Stomach (tissue), 9 donors: ENCODE measurements around the gene ALK. TPM values are rescaled to one million over a fixed set of nuclear protein-coding genes. Genes with fewer than 3 reads are reported as not detected.

Source experiments
- DNase-seq, 2 donors: peaks; one replicate each; pipeline versions ENCODE4 v3.0.0 to v3.0.0-alpha.2; 2013 to 2019
- H3K27ac ChIP-seq, 5 donors: fragments of 200-600 bp in 4 of 5; sonication (generic) in 4 of 5; one replicate each; pipeline ENCODE4 v1.5.1; 2013 to 2019; ENCODE audit warnings: mild to moderate bottlenecking in 1 of 5, moderate library complexity in 1 of 5
- H3K27me3 ChIP-seq, 3 donors: fragments of 200-600 bp; sonication (generic); one replicate each; pipeline ENCODE4 v1.5.1; 2017 to 2019; ENCODE audit warnings: mixed run types in 1 of 3
- H3K36me3 ChIP-seq, 4 donors: fragments of 200-600 bp; sonication (generic); 1 replicate in 3 of 4; 2 replicates in 1 of 4; pipeline ENCODE4 v1.5.1; 2016 to 2019
- H3K4me1 ChIP-seq, 4 donors: fragments of 200-600 bp; sonication (generic); one replicate each; pipeline ENCODE4 v1.5.1; 2016 to 2019
- H3K4me3 ChIP-seq, 4 donors: fragments of 200-600 bp; sonication (generic) in 3 of 4; one replicate each; pipeline ENCODE4 v1.5.1; 2016 to 2019; ENCODE audit warnings: mild to moderate bottlenecking in 1 of 4
- H3K9me3 ChIP-seq, 4 donors: fragments of 200-600 bp; sonication (generic); one replicate each; pipeline ENCODE4 v1.5.1; 2016 to 2019
- EP300 ChIP-seq: sonication (generic); formaldehyde crosslinking; IDR thresholded peaks from one replicate; pipeline ENCODE4 v1.6.1; 2017; ENCODE audit warnings: antibody characterized with exemption
- POLR2A ChIP-seq, 4 donors: fragments of 450-650 bp; IDR thresholded peaks; one replicate each; pipeline ENCODE4 v1.6.1; 2016; ENCODE audit warnings: antibody characterized with exemption in 4 of 4, control low read depth in 2 of 4, mild to moderate bottlenecking in 1 of 4, moderate library complexity in 1 of 4
- POLR2AphosphoS5 ChIP-seq, 3 donors: sonication (generic); formaldehyde crosslinking; IDR thresholded peaks; one replicate each; pipeline ENCODE4 v1.6.1; 2016; ENCODE audit warnings: antibody characterized with exemption in 3 of 3
- WGBS, 5 donors: extraction: QIAGEN DNeasy Blood & Tissue Kit in 3 of 5; methylation state at CpG; one replicate each; pipeline versions ENCODE4 v1.1.5 to v1.1.7; 2013 to 2018; 5-methylcytosine and 5-hydroxymethylcytosine counted together
- intact Hi-C: fragments of 100-400 bp; cut with DNase I; formaldehyde crosslinking; loops from one replicate; pipeline ENCODE4 v1.15.1; 2023; ENCODE audit warnings: low total_unique reads
- polyA plus RNA-seq, 3 donors: library from polyadenylated mRNA; stranded (reverse); fragments of 200-250 nt; gene quantifications; one replicate each; pipeline ENCODE4 v1.2.3, GENCODE V29; 2013
- total RNA-seq, 5 donors: library from RNA; depleted of rRNA; stranded (reverse); fragments of >200 nt; gene quantifications; one replicate each; pipeline versions ENCODE4 v1.1.0 to v1.2.3, GENCODE V29; 2014 to 2016
- TF ChIP-seq, protein P1 (sequence below), 7 experiments: fragments of 450-650 bp in 4 of 7; fragments of 200-600 bp in 3 of 7; sonication (generic) in 3 of 7; IDR thresholded peaks; one replicate each; pipeline ENCODE4 v1.5.1; 2016 to 2019; ENCODE audit warnings: antibody characterized with exemption in 7 of 7, control low read depth in 2 of 7, mild to moderate bottlenecking in 1 of 7
- donor health status: healthy with polysubstance abuse.
- donor health status: Bipolar disorder and iron deficiency.
- donor health status: healthy.

Gene ALK
- total and polyA plus RNA-seq, 8 donors = 0.13 to 0.92 TPM; not detected in 6

DNA sequence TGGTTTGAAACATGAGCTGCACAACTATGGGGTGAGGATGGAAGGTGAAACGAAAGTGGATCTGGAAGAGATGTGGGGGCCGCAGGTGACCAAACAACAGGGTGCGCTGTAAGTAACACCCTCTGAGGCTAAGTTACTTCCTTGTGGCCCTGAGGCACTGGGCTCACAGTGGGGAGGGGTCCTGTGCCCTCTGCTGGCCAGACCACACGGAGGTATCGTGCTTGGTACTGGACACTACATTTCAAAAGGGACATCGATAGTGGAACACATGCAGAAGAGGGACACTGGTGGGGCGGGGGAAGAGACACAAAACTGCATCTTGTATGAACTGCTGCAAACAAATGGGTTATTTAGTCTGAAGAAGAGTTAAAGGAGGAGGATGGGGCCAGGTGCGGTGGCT, 695.6 kb downstream of the ALK start:
- WGBS, 5 donors = 67 to 88% (median 79%) methylated on average over 8 of the region's 8 CpGs
- Histone ChIP-seq H3K27me3 (peaks cover 0 to 45% (median 13%) of the 10 kb centered on the region in 3 donors), H3K36me3 (no peaks in the 10 kb centered on the region), H3K4me3 (no peak overlapping the region), H3K9me3 (no peaks in the 10 kb centered on the region), H3K4me1 (peaks cover 0 to 8% (median 2%) of the 10 kb centered on the region in 4 donors), H3K27ac (no peak overlapping the region)
- intact Hi-C loops = no loop called here
- DNase-seq = no peak
- TF ChIP-seq EP300 (no peak), POLR2A (IDR thresholded peaks at IDR 0.05) (no peak), POLR2AphosphoS5 (IDR thresholded peaks at IDR 0.05) (no peak)
- TF ChIP-seq, protein P1, sequence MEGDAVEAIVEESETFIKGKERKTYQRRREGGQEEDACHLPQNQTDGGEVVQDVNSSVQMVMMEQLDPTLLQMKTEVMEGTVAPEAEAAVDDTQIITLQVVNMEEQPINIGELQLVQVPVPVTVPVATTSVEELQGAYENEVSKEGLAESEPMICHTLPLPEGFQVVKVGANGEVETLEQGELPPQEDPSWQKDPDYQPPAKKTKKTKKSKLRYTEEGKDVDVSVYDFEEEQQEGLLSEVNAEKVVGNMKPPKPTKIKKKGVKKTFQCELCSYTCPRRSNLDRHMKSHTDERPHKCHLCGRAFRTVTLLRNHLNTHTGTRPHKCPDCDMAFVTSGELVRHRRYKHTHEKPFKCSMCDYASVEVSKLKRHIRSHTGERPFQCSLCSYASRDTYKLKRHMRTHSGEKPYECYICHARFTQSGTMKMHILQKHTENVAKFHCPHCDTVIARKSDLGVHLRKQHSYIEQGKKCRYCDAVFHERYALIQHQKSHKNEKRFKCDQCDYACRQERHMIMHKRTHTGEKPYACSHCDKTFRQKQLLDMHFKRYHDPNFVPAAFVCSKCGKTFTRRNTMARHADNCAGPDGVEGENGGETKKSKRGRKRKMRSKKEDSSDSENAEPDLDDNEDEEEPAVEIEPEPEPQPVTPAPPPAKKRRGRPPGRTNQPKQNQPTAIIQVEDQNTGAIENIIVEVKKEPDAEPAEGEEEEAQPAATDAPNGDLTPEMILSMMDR (IDR thresholded peaks at IDR 0.05) = no peak

- peaks cover 0 to 8% (median 2%) of the 10 kb centered on the region in 4 donors for H3K4me1 ChIP-seq
- 70 to 79% (median 77%) methylated on average over 12 to 17 of the region's 17 CpGs for WGBS, 5 donors
- peaks cover 0 to 45% (median 13%) of the 10 kb centered on the region in 3 donors for H3K27me3 ChIP-seq
- intact Hi-C loops = no loop called here
- no peak overlapping the region for H3K4me3 ChIP-seq
- no peaks in the 10 kb centered on the region for H3K36me3 ChIP-seq
- no peaks in the 10 kb centered on the region for H3K9me3 ChIP-seq
- TF ChIP-seq EP300 = no peak
- TF ChIP-seq POLR2AphosphoS5 (IDR thresholded peaks at IDR 0.05) = no peak
- TF ChIP-seq, protein P1 (IDR thresholded peaks at IDR 0.05) = no peak
- TF ChIP-seq POLR2A (IDR thresholded peaks at IDR 0.05) = no peak
- no peak overlapping the region for H3K27ac ChIP-seq
- DNase-seq = no peak
These were observed 696.5 kb downstream of the ALK start for GRCh38 chr2:29224693-29225551.

- H3K4me3 ChIP-seq = no peak overlapping the region
- no peaks in the 10 kb centered on the region for H3K9me3 ChIP-seq
- H3K27me3 ChIP-seq = peaks cover 0 to 41% (median 7%) of the 10 kb centered on the region in 3 donors
- WGBS, 5 donors = 64 to 77% (median 69%) methylated on average over 7 of the region's 7 CpGs
- H3K36me3 ChIP-seq = no peaks in the 10 kb centered on the region
- peaks cover 0 to 8% (median 2%) of the 10 kb centered on the region in 4 donors for H3K4me1 ChIP-seq
- TF ChIP-seq POLR2A (IDR thresholded peaks at IDR 0.05) (no peak), POLR2AphosphoS5 (IDR thresholded peaks at IDR 0.05) (no peak), EP300 (no peak)
- TF ChIP-seq, protein P1 (IDR thresholded peaks at IDR 0.05) = no peak
- peak in 1 of 2 donors; percentile 60 for DNase-seq
- intact Hi-C loops = no loop called here
- no peak overlapping the region for H3K27ac ChIP-seq
These were observed 697.3 kb downstream of the ALK start for GRCh38 chr2:29223851-29224692.

DNA sequence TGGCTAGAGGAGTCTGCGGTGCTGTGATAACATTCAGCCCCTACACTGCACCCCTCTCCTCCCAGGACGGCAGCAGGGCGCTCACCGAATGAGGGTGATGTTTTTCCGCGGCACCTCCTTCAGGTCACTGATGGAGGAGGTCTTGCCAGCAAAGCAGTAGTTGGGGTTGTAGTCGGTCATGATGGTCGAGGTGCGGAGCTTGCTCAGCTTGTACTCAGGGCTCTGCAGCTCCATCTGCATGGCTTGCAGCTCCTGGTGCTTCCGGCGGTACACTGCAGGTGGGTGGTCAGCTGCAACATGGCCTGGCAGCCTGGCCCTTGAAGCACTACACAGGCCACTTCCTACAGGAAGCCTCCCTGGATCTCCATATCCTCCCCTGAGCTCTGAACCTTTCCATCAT, 698.1 kb downstream of the ALK start:
- Histone ChIP-seq H3K4me3 (no peak overlapping the region), H3K4me1 (peaks cover 0 to 8% (median 2%) of the 10 kb centered on the region in 4 donors), H3K27ac (no peak overlapping the region), H3K27me3 (peaks cover 0 to 33% (median 5%) of the 10 kb centered on the region in 3 donors), H3K36me3 (no peaks in the 10 kb centered on the region), H3K9me3 (no peaks in the 10 kb centered on the region)
- intact Hi-C loops = no loop called here
- TF ChIP-seq, protein P1 (IDR thresholded peaks at IDR 0.05) = no peak
- TF ChIP-seq POLR2AphosphoS5 (IDR thresholded peaks at IDR 0.05) = no peak
- TF ChIP-seq EP300 = no peak
- no peak for TF ChIP-seq POLR2A (IDR thresholded peaks at IDR 0.05)
- DNase-seq = no peak
- WGBS, 5 donors = 80 to 96% (median 90%) methylated on average over 9 to 11 of the region's 11 CpGs
